HG03139 (cell line): Measurements from ENCODE around the gene RELN.
"Not testable (repeated sequence)": the region's sequence is repeated elsewhere in the genome, so short reads cannot be mapped to it uniquely, and the experiment has no call there.

Experiments
- ATAC-seq: cut with Tn5 transposase; IDR thresholded peaks from one replicate; pipeline ENCODE4 v1.9.1; 2021; ENCODE audit not compliant: unreplicated experiment

Gene RELN

DNA sequence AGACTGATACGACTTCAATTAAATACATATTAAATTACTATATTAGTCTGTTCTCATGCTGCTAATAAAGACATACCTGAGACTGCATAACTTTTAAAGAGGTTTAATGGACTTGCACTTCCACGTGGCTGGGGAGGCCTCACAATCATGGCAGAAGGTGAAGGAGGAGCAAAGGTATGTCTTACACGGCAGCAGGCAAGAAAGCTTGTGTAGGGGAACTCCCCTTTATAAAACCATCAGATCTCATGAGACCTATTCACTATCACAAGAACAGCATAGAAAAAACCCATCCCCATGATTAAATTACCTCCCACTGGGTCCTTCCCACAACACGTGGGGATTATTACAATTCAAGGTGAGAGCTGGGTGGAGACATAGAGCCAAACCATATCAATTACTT is 92.6 kb downstream of the RELN start:
- not testable (repeated sequence) for ATAC-seq

DNA sequence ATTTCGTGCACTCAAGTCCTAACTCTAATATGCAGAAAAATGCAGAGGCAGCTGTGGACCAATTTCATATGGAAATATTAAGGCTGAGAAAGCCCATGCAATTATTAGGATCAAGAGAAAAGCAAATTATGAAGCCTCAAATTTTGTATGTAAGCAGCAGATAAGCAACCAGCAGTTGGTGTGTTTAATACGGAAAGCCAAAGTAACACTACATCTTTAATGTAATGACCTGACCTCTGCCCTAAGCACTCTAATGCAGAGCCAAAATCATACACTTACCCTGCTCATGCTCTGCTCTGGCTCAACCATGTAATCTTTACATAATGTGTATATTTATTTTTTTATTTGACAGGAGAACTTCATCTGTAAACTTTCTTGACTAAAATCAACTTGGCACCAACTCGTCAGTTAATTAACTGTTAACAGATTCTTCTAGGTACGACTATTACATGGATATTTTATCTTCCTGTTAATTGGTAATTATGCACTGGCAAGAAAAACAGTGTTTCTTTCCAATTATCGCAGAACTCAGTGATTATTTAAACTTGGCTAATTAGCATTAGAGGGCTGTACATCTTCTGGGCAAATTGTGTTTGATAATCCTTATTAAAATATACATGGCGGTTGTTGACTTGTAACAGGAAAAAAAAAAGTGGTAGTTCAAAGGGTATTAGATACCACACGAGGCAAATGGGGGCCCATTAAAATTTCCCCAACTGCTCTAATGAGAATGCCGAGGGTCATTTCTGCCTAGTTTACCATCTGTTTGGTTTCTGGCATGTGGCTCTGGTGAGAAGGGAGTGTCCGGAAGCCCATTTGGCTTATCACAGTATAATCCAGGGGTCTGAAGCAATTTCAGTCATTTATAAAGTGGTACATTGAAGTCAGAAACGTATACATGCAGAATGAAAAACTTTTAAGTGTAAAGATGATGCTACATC is 94.5 kb downstream of the RELN start:
- ATAC-seq: no peak

DNA sequence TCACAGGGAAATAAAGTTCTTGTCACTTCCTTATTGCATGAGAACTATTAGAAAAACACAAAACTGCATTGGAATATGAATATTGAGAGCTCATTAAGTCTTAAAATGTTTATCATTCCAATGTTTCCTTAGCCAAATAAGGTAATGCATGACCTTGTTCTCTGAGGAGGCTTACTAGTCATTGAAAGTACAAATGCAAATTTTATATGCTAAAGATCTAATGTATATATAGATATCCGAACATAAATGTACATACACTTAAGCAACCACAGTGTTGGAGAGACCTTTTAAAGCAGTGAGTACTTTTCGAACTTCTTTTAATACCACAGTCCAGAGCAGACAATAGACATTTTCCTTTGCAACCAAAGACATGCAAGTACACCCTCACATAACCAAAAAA is 96.1 kb downstream of the RELN start:
- ATAC-seq: no peak

DNA sequence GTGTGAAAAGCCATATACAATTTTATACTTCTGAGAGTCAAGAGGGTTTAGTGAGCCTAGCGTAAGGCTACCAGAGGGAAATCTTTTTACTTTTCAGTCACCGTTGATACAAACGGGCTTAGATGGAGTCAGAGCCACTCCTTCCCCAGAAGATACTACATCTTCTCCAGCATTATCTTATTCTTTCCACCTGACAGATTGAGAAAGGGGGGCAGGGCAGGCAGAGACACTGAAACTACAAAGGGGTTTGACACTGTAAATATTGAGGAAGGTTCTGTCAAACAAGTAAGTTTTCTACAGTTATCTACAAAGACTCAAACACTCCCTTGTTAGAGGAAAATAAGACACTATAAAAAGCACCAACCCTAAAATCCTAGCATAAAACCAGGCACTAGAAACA is 100.0 kb downstream of the RELN start:
- no peak for ATAC-seq

DNA sequence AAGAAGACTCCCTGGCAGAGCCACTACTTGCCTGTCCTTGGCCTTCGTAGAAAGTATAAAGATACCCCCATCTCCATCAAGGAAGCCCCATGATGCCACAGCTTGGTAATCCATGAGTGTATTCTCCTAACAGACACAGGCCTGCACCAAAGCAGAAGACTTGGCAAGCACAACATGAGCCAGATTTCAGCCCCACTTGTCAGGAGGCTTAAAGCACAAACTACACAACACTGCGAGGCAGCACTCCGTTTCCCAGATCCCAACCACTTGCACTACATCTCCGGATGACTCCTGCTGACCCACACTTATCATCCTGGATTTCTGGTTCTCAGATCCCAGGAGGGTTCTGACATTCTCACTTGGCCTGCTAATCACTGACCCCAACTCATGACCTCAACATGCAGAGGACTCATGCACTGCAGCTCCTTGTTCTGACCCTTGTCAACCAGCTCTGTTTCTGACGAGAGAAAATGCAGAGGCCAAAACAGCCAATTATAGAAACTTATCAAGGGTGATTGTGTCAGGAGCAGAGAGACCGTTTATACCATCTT is 100.8 kb downstream of the RELN start:
- no peak for ATAC-seq

DNA sequence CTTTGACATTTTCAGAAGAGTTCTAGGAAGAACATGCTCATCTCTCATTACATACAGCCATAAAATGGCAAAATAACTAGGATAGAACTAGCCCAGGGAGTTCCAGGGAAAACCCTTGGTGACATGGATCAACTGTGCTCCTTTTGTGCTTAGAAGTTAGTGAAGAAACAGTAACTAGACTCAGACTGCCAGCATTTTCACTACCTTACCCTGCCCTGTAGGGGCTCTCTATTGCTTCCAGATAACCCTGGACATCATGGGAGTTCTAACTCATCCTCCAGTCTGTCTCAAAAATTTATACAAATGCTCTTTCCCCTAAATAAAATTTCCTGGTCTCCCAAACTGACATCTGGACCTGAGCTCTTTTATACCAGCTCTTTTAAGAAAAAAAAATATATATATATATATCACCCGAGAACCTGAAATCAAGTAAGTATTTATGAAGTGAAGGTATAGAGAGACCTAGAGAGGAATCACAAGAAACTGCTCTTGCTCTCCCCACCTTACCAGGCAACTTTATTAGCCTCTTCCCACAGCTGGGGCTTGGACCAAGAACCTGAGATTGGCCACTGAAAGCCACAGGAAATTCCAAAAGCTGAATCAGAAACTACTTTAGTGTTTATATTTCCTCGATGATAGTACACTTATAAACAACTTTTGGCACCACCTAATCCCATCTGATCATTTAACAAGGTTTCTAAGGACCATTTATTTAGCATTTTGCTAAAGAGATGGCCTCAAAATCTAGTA is 101.4 kb downstream of the RELN start:
- ATAC-seq: no peak

DNA sequence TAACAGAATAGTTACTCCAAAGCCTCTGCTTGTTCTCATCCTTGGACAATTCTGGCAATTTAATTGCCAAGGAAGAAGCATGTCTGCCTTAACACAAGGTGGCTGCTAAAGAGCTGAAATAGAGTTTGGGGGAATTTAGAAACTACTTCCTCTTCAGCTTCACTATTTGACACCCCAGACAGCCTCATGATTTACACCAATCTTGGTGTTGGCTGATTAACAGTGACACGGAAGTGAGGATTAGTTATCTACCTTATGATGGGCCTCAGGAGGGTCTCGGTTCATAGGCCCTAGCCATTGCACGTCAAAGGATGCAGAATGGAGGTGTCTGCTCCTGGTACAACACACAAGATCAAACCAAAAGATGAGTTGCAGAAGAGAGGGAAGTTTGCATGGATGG is 102.4 kb downstream of the RELN start:
- ATAC-seq: no peak

DNA sequence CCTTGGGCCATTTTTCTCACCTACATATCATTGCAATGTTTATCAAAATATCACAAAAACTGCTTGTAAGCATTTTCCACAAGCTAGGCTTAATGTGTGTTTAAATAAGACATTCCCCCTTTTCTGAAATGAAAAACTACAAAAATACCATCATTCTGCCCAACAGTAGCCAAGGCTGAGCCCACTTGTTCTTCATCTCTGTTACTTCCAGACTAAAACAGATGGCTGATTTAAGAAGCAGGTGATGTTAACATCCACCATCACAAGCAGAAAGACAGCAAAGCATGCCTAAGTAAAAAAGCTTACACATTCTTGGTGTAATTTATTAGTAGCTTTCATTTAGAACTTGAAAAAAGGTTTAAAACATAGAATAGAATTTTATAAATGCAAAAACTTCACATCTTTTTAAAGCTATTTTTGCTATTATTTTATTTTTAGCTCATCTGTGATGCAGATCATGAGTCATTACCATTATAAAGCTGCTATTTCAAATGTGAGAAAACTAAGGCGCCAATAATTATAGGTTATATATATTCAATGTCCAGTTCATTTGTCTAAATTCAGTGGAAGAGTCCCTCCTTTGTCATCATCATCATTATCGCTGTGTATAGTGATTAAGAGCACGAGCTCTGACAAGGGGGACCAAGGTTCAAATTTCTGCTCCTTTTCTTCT is 109.4 kb downstream of the RELN start:
- ATAC-seq: no peak

DNA sequence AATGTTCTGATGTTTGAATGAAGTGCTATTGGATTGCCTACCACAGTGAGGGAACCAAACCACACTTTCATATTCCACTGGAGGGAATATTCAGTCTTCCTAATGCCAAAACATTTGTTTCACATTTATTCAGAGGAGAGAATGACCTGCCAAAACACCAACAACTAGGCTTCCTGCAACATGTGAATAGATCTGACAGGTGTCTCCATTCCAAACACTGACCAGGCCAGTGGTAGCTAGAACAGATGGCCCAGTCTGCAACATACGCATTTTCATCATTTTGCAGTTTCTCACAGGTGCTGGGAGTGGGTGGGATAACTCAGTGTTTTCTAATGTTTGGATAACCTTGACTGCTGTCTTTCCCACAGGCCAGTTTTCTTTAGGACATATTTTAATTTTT is 110.0 kb downstream of the RELN start:
- no peak for ATAC-seq

DNA sequence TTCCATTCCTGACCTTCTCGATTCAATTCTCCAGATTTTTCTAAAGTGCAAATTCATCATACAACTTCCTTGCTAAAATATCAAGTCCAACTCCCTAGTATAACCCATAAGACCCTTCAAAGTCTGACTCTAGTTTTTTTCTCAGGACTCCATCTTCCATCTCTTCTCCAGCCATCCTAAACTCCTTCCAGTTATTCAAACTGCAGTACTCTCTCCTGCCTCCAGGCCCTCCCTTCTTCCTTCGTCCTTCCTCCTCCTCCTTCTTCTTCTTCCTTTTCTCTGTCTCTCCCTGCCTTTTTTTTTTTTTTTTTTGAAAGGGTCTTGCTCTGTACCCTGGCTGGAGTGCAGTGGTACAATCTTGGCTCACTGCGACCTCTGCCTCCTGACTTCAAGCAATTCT is 111.9 kb downstream of the RELN start:
- no peak for ATAC-seq

DNA sequence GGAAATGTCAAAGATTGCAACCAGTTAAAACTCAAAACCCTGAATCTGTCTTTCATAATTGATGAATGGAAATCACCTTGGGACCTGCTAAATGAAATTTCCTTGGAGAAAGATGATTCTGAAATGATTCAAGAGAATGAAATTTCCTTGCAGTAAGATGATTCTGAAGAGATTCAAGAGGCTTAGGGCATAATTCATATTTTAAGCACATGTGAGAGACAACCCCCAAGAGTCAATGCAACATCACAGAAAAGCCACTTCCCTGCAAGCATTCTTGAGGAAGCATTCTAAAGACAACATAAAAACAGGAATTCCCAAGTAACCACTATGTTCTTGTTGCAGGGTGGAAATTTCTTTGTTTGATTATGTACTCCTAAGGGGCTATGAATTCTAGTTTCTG is 113.7 kb downstream of the RELN start:
- no peak for ATAC-seq

DNA sequence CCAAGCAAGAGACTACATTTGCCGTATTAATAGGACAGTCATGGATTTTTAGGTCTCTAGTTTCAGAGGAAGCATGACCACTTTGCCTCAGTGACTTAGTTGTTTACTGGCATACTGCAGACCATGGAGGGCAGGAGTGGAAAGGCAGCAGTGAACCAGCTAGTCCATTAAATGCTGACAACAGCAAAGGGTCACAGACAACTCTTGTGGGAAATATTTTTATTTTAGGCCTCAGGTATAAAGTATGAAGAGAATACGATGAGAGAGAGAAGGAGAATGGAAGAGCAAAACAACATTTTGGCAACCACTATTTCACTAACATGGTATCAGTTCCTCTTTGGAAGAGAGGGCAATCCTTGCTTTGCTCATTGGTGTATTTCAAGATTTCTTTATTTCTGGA is 118.0 kb downstream of the RELN start:
- ATAC-seq: no peak

DNA sequence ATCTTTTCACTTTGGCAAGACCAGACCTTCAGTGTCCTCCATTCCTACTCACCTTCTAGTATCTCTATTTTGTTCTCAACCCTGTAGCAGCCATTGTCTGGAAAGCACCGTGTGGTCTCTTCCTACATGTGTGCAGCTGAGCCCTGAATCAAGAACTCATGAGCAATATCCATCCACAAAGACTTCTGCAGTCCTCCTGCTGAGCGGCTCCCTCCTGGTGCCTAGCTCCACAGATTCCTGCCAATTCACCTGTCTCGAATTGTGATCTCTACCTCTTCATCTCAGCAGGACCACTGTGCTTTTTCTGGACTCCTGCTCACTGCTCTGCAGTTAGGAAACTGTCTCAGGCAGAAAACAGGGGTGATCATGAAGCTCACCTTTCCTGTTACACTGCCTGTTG is 118.8 kb downstream of the RELN start:
- no peak for ATAC-seq

DNA sequence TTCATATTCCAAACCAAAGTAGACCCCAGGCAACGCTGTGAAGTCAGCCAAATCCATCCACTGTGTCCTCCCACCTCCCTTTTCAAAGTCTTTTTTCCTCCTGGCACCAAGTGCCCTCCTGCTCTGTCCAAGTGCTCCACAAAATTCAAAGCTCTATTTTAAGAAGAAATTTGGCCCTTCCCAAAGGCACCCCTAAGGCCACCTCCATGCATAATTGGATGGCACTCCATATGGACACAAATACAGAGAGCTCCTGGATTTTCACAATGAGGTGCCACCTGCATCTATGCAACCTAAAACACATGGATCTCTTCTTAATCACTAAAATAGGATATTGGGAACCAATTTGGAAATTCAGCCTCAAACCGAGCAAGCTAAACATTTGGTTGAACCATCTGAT is 121.6 kb downstream of the RELN start:
- ATAC-seq: no peak

DNA sequence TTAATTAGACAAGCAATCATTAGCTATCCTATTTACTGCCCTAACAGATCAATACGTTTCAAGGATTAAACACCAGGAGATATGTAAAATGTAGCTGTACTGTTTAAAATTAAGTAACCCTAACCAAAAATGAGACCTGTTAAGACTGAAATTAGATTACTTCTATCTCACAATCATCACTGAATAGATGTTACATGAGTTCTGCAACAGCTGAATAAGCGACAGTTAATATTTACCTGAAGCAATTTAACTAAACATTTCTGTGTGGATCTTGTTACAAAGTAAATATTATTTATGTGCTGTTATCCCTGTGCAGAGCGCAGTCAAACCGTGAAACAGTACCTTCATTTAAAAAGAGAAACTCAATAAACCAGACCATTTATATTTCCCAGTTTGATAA is 122.5 kb downstream of the RELN start:
- ATAC-seq: no peak

DNA sequence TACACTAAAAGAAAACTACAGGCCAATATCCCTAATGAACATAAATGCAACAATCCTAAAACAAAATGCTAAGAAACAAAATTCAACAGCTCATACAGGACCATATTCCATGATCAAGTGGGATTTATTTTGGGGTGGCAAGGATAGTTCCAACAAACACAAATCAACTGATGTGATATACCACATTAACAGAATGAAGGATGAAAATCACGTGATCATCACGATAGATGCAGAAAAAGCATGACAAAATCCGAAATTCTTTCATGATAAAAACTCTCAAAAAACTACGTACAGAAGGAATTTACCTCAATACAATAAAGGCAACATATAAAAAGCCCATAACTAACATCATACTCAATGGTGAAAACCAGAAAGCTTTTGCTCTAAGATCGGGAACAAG is 124.0 kb downstream of the RELN start:
- no peak for ATAC-seq

DNA sequence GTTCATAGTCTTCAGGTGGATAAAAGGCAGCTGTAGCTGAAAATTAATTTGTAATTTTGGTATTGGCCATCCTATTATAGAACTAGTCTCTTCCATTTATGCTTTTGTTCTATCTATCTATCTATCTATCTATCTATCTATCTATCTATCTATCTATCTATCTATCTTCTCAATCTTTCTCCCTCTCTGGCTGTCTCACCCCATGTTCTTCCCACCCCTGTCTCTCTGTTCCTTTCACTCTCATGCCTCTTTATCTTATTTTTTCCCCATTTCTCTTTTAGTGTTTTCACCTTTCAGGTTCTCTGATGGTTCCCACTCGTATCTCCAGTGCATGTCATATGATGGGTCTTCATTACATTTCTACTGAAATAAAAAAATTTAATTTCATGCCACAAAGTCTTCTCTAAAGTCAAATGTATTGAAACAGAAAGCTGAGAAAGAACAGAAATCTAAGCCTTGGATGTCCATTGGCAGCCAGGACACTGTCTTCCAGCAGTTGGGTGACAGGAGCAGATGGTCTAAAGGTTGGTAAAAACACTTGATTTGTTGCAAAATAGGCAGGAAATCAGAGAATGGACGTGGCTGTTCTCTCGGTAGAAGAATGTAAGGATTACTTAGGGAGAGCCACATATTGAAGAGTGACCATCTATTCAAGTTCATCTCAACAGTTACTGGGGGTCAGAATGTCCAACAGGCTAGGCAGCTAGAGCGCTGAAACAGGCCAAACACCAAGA is 127.0 kb downstream of the RELN start:
- no peak for ATAC-seq

DNA sequence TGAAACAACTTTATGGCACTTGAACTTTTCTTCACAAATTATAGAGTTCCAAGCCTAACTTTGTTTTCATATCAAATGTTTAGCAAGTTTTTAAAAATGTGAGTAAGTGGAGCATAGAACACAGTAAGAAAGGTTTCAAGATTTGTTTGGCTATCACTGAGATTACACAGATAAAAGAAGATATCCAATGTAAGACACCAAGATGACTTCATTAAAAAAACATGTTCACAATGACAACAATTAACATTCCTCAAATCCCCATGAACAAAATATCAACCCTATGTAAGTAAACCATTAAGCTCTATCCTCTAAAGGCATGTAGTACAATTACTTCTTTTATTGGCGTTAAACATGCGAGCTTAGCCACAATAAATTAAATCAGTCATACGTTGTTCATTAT is 129.7 kb downstream of the RELN start:
- ATAC-seq: no peak

DNA sequence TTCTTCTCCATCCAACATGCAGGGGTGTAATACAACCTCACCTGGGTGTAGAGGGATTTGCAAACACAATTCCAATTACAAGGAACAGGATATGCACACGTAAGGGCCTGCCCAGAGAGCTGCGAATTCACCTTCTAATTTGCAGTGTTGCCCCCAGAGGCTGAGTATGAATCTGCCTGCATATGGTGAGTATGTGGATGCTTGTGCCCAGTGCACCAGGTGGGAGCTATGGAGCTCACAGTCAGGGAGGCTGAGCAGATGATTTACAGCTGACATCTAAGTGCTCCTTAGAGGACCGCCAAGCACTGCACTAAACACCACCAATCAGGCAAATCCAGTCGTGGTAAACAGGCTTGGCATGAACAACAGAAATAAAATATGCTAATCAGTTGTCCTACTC is 132.0 kb downstream of the RELN start:
- no peak for ATAC-seq

DNA sequence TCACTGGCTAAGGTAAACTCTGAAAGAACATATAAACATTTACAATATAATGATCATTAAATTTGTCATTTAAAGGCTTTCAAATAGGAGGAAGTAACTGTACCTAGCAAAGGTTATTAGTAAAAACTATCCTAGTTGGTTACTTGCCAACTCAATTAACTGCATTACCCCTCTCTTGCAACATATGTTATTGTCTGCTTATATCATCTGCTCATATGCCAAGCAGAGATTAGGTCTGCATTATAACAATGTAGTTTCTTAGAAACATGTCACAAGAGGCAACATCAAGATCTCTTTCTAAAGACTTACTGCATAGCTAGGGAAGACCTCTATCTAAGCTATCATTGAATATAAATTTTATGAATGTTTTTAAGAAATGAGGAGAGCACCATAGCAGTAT is 132.5 kb downstream of the RELN start:
- ATAC-seq: no peak

DNA sequence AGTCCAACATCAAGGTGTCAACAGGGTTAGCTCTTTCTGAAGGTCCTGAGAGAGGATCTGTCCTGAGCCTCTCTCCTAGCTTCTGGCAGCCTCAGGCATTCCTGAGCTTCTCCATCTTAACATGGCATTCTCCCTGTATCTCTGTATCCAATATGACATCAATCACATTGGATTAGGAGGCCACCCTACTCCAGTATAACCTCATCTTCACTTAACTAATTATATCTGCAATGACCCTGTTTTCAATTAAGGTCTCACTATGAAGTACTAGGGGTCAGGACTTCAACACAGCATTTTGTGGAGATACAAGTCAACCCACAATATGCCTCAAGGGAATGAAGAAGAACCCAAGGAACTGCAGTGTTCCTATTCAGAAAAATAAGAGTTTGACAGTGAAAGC is 133.8 kb downstream of the RELN start:
- ATAC-seq: no peak
